GM10266 (cell line): ENCODE data around the gene ATP6V1E1.

Experiments used
- DNase-seq: peaks from one replicate; pipeline ENCODE4 v3.0.0; 2012; ENCODE audit errors: extremely low spot score
- TF ChIP-seq, protein P1 (sequence below): IDR thresholded peaks from 2 replicates; pipeline ENCODE4 v1.5.1; 2012; ENCODE audit warnings: mild to moderate bottlenecking, low read depth; ENCODE audit not compliant: control insufficient read depth, insufficient read depth; ENCODE audit errors: missing control alignments

Gene ATP6V1E1

DNA sequence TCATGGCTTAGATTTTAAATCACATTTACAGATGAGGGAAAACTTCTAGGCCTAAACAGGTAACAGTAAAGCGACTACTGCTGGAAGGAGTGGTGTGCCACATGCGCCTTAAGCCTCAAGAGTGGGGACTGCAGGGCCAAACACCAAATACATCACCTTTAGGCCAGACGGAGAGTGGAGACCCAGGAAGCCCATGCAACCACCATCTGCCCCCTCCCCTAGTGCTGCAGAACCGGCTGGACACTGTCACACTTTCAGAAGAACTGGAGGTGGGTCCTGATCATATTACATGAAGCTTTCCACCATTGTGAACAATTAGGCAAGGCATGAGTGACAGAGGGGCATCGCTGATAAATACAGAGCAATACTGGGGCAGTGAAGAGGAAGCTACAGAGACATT is 36.3 kb downstream of the ATP6V1E1 start:
- TF ChIP-seq, protein P1, sequence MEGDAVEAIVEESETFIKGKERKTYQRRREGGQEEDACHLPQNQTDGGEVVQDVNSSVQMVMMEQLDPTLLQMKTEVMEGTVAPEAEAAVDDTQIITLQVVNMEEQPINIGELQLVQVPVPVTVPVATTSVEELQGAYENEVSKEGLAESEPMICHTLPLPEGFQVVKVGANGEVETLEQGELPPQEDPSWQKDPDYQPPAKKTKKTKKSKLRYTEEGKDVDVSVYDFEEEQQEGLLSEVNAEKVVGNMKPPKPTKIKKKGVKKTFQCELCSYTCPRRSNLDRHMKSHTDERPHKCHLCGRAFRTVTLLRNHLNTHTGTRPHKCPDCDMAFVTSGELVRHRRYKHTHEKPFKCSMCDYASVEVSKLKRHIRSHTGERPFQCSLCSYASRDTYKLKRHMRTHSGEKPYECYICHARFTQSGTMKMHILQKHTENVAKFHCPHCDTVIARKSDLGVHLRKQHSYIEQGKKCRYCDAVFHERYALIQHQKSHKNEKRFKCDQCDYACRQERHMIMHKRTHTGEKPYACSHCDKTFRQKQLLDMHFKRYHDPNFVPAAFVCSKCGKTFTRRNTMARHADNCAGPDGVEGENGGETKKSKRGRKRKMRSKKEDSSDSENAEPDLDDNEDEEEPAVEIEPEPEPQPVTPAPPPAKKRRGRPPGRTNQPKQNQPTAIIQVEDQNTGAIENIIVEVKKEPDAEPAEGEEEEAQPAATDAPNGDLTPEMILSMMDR, result no peak
- no peak for DNase-seq

DNA sequence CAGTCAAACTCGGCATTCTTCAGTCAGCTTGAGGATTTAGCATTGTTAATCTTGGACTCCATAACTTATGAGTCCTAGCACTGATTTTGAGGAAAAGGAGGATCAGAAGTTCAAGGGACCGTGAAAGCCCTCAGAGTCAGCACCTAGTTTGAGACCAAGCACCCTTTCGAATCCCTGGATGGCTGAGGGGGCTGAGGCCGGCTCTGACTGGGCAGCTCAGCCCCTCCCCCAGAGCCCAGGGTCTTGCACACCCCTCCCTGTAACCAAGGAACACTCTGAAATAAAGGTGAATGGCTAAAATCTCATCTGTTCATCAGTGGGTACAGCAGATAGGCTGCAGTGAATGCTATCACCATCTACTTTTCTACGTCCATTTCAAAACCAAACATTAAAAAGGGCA is 38.0 kb downstream of the ATP6V1E1 start:
- no peak for DNase-seq
- TF ChIP-seq, protein P1, result no peak

DNA sequence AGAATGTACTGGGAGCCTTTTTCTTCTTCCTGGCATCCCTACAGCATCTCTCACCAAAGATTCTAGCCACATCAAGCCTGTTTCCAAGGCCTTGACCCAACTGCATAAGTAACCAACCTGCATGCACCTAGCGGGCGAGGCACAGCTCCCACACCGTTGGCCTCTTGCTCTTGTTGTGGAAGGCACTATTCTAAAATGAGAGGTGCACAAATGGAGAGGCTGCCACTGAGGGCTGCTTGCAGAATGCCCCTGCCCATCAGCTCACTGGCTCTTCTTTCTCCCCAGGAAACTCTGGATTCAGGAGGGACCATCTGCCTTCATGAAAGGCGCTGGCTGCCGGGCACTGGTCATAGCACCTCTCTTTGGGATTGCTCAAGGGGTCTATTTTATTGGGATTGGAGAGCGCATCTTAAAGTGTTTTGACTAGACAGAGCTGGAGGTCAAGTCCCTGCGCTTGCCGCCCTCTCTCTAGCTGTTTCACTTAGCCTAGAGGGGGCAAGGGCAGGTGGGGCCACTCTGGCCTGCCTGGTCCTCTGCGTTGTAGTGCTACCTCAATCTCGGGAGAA is 38.7 kb downstream of the ATP6V1E1 start:
- no peak for DNase-seq
- TF ChIP-seq, protein P1, result no peak

DNA sequence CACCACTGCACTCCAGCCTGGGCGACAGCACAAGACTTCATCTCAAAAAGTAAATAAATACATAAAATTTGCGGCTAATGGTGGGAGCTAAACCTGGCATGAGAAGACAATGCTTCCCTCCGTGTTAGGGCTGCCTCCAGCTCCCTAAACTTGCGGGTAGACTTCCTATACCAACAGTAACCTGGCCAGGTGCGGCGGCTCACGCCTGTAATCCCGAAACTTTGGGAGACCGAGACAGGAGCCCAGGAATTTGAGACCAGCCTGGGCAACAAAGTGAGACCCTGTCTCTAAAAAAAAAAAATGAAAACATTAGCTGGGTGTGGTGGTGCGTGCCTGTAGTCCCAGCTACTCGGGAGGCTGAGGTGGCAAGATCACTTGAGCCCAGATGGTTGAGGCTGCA is 39.9 kb downstream of the ATP6V1E1 start:
- TF ChIP-seq, protein P1, result no peak

DNA sequence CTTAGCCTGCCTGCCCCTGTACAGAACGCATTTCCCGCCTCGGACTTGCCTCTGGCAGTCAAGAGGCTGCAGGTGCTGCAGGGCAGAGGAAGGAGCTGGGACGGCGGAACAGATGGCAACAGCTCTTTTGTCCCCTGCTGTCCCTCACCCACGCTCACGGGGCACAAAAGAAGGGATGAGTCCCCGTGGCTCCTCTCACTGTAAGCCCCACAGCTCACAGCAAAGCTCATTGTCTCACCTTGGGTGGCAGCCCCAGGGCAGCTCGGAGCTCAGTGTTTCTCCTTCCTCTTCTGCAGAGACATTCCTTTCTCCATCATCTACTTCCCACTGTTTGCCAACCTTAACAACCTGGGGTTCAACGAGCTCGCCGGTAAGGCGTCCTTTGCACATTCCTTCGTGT is 40.9 kb downstream of the ATP6V1E1 start:
- TF ChIP-seq, protein P1, result no peak
- no peak for DNase-seq

More for the DNA sequence above, 39.9 kb downstream of the ATP6V1E1 start:
- no peak for DNase-seq

DNA sequence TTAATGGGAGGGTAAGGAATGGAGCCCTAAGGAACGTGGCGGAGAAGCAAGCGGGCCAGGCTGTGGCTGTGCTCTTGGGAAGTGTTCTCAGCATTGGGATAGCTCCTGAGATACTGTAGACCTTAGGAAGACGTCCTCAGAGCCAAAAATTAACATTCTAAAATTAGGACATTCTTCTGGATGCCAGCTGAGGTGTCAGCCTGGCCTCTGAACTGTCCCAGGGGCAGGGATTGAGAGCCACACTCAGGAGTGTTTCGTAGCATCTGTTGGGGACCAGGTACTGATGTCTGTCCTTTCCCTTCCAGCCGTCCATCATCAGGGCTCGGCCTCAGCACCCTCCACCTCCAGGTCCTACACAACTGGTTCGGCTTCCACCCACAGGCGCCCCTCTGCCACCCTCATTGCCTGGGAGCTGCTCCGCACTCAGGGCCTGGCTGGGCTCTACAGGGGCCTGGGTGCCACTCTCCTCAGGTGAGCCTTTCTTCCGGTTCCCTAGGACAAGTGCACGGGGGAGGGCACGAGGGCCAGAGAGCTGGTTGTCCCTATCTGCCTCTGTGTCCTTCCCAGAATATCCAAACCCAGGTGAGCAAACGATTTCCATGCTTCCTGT is 41.6 kb downstream of the ATP6V1E1 start:
- DNase-seq, result no peak
- TF ChIP-seq, protein P1, result no peak

DNA sequence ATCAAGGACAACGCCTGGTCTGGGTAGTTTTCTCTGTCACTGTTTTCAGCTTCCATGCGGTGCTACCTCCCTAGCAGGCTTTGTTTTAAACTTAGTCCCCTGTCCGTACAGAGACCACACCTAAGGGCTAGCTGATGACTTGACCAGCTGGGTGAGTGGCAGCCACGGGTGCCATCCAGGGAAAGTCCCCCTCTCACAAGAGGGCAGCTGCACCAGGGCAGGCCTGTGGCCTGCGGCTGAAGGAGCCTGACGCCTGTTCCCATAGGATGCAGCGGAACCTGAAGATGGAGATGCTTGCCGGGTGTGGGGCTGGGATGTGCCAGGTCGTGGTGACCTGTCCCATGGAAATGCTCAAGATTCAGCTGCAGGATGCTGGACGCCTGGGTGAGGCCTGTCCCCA is 45.4 kb downstream of the ATP6V1E1 start:
- TF ChIP-seq, protein P1, result no peak
- DNase-seq, result no peak
